Astrocyte (in vitro differentiated cells and primary cell): ENCODE results near the gene CDC42EP4. TPM values are rescaled to one million over a fixed set of nuclear protein-coding genes. Genes with fewer than 3 reads are reported as not detected.

Experiments used
- DNase-seq: peaks from one replicate; pipeline ENCODE4 v3.0.0-alpha.2; 2010; ENCODE audit warnings: low read depth
- FAIRE-seq: peaks from 2 replicates; lab custom pipeline; 2011; peaks lifted over from hg19 to GRCh38; lab: Jason Lieb, UNC
- H2AFZ ChIP-seq: 2 replicates; pipeline ENCODE4 v1.6.0; 2012; ENCODE audit warnings: low read depth, low read length, inconsistent platforms
- H3K27ac ChIP-seq: 2 replicates; pipeline ENCODE4 v1.5.1; 2011; ENCODE audit warnings: low read depth, low read length, inconsistent platforms
- H3K27me3 ChIP-seq: 2 replicates; pipeline ENCODE4 v1.6.0; 2011; ENCODE audit warnings: low read length, inconsistent platforms; ENCODE audit not compliant: insufficient read depth
- H3K36me3 ChIP-seq: 2 replicates; pipeline ENCODE4 v1.5.1; 2011; ENCODE audit warnings: low read length, inconsistent platforms; ENCODE audit not compliant: insufficient read depth
- H3K4me1 ChIP-seq: 2 replicates; pipeline ENCODE4 v1.5.1; 2011; ENCODE audit warnings: low read length, inconsistent platforms; ENCODE audit not compliant: insufficient read depth
- H3K4me2 ChIP-seq: 2 replicates; pipeline ENCODE4 v1.6.0; 2012; ENCODE audit warnings: low read length, inconsistent platforms
- H3K4me3 ChIP-seq: 2 replicates; pipeline ENCODE4 v1.5.1; 2011; ENCODE audit warnings: low read depth, mild to moderate bottlenecking, low read length, inconsistent platforms; ENCODE audit not compliant: insufficient read depth
- H3K79me2 ChIP-seq: 2 replicates; pipeline ENCODE4 v1.6.0; 2012; ENCODE audit warnings: mild to moderate bottlenecking, low read length, inconsistent platforms; ENCODE audit not compliant: insufficient read depth
- H3K9ac ChIP-seq: 2 replicates; pipeline ENCODE4 v1.6.0; 2012; ENCODE audit warnings: mild to moderate bottlenecking, low read length, inconsistent platforms
- H3K9me3 ChIP-seq: 2 replicates; pipeline ENCODE4 v1.5.1; 2012; ENCODE audit warnings: low read depth, mild to moderate bottlenecking, low read length, inconsistent platforms; ENCODE audit not compliant: insufficient read depth
- H4K20me1 ChIP-seq: 2 replicates; pipeline ENCODE4 v1.6.0; 2012; ENCODE audit warnings: low read length, inconsistent platforms; ENCODE audit not compliant: insufficient read depth
- H3K27ac Mint-ChIP-seq: one replicate; pipeline ENCODE4 v1.8.0; 2021; ENCODE audit warnings: mild to moderate bottlenecking, mixed read lengths; ENCODE audit not compliant: unreplicated experiment
- H3K27me3 Mint-ChIP-seq: one replicate; pipeline ENCODE4 v1.8.0; 2021; ENCODE audit warnings: low read depth, mixed read lengths; ENCODE audit not compliant: unreplicated experiment
- H3K36me3 Mint-ChIP-seq: one replicate; pipeline ENCODE4 v1.8.0; 2021; ENCODE audit warnings: low read depth, mixed read lengths; ENCODE audit not compliant: unreplicated experiment
- H3K4me1 Mint-ChIP-seq: one replicate; pipeline ENCODE4 v1.8.0; 2021; ENCODE audit warnings: low read depth, mixed read lengths; ENCODE audit not compliant: unreplicated experiment
- H3K4me3 Mint-ChIP-seq: one replicate; pipeline ENCODE4 v1.8.0; 2021; ENCODE audit warnings: mild to moderate bottlenecking, moderate library complexity, mixed read lengths; ENCODE audit not compliant: unreplicated experiment
- H3K9me3 Mint-ChIP-seq: one replicate; pipeline ENCODE4 v1.8.0; 2021; ENCODE audit warnings: mild to moderate bottlenecking, mixed read lengths; ENCODE audit not compliant: unreplicated experiment
- CTCF ChIP-seq: IDR thresholded peaks from 2 replicates; pipeline ENCODE4 v1.5.1; 2011; ENCODE audit warnings: low read depth, mild to moderate bottlenecking, inconsistent platforms, low read length, moderate library complexity; ENCODE audit not compliant: insufficient read depth
- EZH2 ChIP-seq: IDR thresholded peaks from 2 replicates; pipeline ENCODE4 v1.6.1; 2012; ENCODE audit warnings: mild to moderate bottlenecking, low read length, inconsistent platforms; ENCODE audit not compliant: insufficient read depth
- total RNA-seq: library from RNA; stranded (reverse); gene quantifications from 2 replicates; pipeline ENCODE4 v1.2.1, GENCODE V29; 2021

CDC42EP4 gene
- total RNA-seq, 1 donor from 2014 or later: 15.8 TPM

DNA sequence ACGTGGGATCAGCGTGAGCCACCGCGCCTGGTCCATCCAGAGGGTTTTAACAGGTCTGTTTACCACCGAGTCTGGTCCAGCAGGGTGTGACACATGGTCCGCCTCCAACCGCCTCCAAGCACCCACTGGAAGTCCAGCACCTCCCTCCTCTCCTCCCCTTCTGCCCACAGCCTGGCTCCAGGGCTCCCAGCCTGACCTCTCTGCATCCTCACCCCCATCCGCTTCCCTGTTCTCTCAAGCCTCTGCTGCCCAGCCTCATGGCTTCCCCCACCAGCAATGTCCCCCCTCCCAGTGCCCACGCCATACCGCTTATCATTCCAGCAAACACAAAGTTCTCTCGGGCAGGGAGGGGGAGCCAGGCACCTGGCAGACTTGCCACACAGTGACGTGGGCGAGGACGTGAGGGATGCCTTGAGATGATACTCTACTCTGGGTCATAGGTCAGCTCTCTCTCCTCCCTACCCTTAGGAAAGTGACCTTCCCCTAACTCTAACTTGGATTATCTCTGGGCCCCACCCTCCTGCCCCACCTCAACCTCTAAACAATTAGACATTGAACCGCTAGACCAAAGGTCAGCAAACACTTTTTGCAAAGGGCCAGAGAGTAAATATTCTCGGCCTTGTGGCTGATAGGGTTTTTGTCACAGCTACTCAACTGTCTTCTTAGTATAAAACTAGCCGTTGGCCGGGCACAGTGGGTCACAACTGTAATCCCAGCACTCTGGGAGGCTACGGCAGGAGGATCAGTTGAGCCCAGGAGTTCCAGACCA lies 23.1 kb downstream of the CDC42EP4 start:
- TF ChIP-seq EZH2: no peak
- no peak overlapping the region for H3K4me2 ChIP-seq
- H3K4me3 Mint-ChIP-seq: no peak overlapping the region
- H3K4me1 ChIP-seq: peaks cover 64% of the 10 kb centered on the region
- H4K20me1 ChIP-seq: peaks cover 80% of the 10 kb centered on the region
- peaks cover 3% of the 10 kb centered on the region for H3K27me3 Mint-ChIP-seq
- no peak for DNase-seq
- H3K9ac ChIP-seq: no peak overlapping the region
- H3K79me2 ChIP-seq: peaks cover 75% of the 10 kb centered on the region
- no peaks in the 10 kb centered on the region for H3K9me3 Mint-ChIP-seq
- peaks cover 2% of the 10 kb centered on the region for H3K36me3 ChIP-seq
- no peak overlapping the region for H3K27ac ChIP-seq
- H3K9me3 ChIP-seq: no peaks in the 10 kb centered on the region
- H3K27ac Mint-ChIP-seq: no peak overlapping the region
- H3K36me3 Mint-ChIP-seq: peaks cover 6% of the 10 kb centered on the region
- no peaks in the 10 kb centered on the region for H3K27me3 ChIP-seq
- no peak overlapping the region for H2AFZ ChIP-seq
- H3K4me1 Mint-ChIP-seq: peaks cover 41% of the 10 kb centered on the region
- H3K4me3 ChIP-seq: no peak overlapping the region
- FAIRE-seq: no peak

GRCh38 chr17:73286863-73287296 lies 24.9 kb downstream of the CDC42EP4 start:
- Histone ChIP-seq H3K4me2 (peak overlapping the region; percentile 66), H3K79me2 (peaks cover 63% of the 10 kb centered on the region), H2AFZ (no peak overlapping the region), H3K4me1 (peaks cover 46% of the 10 kb centered on the region), H3K9ac (no peak overlapping the region), H3K9me3 (no peaks in the 10 kb centered on the region), H3K36me3 (peaks cover 2% of the 10 kb centered on the region), H3K27ac (no peak overlapping the region), H3K4me3 (no peak overlapping the region), H4K20me1 (peaks cover 78% of the 10 kb centered on the region), H3K27me3 (no peaks in the 10 kb centered on the region)
- no peak for TF ChIP-seq EZH2
- TF ChIP-seq CTCF: no peak
- H3K27me3 Mint-ChIP-seq: peaks cover 3% of the 10 kb centered on the region
- no peak overlapping the region for H3K4me3 Mint-ChIP-seq
- DNase-seq (peak; percentile 60), FAIRE-seq (no peak)
- peaks cover 6% of the 10 kb centered on the region for H3K36me3 Mint-ChIP-seq
- H3K9me3 Mint-ChIP-seq: no peaks in the 10 kb centered on the region
- peak overlapping the region; percentile 42 for H3K27ac Mint-ChIP-seq
- peaks cover 34% of the 10 kb centered on the region for H3K4me1 Mint-ChIP-seq

DNA sequence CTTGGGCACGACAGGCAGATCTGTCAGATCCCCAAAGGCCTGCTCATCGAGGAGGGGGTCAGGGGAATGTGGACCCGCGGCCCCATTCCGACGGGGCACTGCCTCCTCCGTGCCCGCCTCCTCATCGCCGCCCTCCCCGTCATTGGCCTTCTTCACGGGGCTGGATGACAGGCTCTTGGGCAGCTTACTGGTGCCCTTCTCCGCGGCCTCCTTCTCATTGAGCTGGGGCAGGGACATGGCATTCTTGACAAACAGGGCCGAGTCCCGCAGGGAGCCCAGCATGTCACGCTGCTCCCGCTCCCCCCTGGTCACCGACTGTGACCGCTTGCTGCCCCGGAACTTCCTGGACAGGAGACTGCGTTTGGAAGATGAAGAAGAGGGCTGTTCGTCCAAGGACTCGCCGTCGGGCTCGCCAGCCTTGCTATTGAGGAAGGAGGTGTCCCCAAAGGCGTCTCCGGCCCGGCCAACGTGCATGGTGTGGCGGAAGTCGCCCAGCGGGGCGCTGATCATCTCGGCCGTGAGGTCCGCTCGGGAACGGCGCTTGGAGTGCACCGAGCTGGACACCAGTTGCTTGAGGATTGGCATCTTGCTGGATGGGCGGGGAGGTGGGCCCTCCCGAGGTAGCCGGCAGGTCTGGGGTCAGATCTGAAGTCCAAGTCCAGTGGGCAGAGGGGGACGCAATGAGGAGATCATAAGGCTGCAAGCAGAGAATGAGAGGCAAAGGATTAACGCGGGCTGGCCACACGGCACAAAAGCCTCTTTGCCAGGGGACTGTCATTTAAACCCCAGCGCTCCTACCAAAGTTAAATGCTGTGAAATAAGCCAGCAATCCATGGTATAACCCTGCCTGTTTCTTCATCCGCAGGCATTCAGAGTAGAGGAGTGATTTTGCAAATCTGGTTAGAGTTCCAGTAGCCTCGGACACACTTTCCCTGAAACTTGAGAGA lies 25.6 kb downstream of the CDC42EP4 start:
- H3K4me3 ChIP-seq: no peak overlapping the region
- DNase-seq: no peak
- no peak overlapping the region for H3K9ac ChIP-seq
- Mint-ChIP-seq H3K4me3 (peak overlapping the region; percentile 58), H3K4me1 (peaks cover 27% of the 10 kb centered on the region), H3K9me3 (no peaks in the 10 kb centered on the region), H3K36me3 (peaks cover 6% of the 10 kb centered on the region), H3K27ac (peak overlapping the region; percentile 42), H3K27me3 (peaks cover 3% of the 10 kb centered on the region)
- TF ChIP-seq CTCF: no peak
- TF ChIP-seq EZH2: no peak
- peaks cover 40% of the 10 kb centered on the region for H3K4me1 ChIP-seq
- no peak overlapping the region for H2AFZ ChIP-seq
- no peak for FAIRE-seq
- no peak overlapping the region for H3K27ac ChIP-seq
- no peaks in the 10 kb centered on the region for H3K9me3 ChIP-seq
- peaks cover 2% of the 10 kb centered on the region for H3K36me3 ChIP-seq
- H4K20me1 ChIP-seq: peaks cover 77% of the 10 kb centered on the region
- H3K27me3 ChIP-seq: no peaks in the 10 kb centered on the region
- peak overlapping the region; percentile 66 for H3K4me2 ChIP-seq
- peaks cover 58% of the 10 kb centered on the region for H3K79me2 ChIP-seq
